Activated CD4-positive, alpha-beta T cell treated with anti-CD3 and anti-CD28 coated beads, Interleukin-2, amount 50 U/mL, for 4 hours (primary cell): ENCODE results near the gene ZFP30.
A peak's percentile ranks its signal among the peaks of the same experiment; 100 is the strongest.
"Not testable (repeated sequence)": the region's sequence is repeated elsewhere in the genome, so short reads cannot be mapped to it uniquely, and the experiment has no call there.

ENCODE experiments used
- DNase-seq, 2 experiments: peaks; one replicate each; pipeline ENCODE4 v3.0.0-alpha.2; 2020

ZFP30 gene

GRCh38 chr19:37655301-37655688, at the start of gene ZFP30:
Gene ZFP30 (minus strand): TSS chr19:37655465. CDS start chr19:37647822, 7,643 bp downstream.
- peak; percentile 71 to 76 for DNase-seq

GRCh38 chr19:37699057-37699456, 43.8 kb upstream of the ZFP30 start:
- no peak for DNase-seq

DNA sequence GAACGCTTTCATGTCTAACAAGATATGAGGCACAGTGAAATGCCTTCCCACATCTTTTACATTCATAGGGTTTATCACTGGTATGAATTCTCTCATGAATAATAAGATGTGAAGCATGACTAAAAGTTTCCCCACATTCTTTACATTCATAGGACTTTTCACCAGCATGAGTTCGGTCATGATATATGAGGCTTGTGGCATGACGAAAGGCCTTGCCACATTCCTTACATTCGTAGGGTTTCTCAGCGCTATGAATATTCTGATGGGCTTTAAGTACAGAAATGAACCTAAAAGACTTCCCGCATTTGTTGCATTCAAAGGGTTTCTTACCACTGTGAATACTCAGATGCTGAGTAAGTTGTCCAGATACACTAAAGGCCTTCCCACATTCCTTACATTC, 43.0 kb upstream of the ZFP30 start:
- no peak for DNase-seq

GRCh38 chr19:37695144-37695899, 40.1 kb upstream of the ZFP30 start:
- no peak for DNase-seq

- DNase-seq, result no peak
These were observed 37.8 kb upstream of the ZFP30 start for GRCh38 chr19:37692956-37693620.

GRCh38 chr19:37691881-37692504, 36.7 kb upstream of the ZFP30 start:
- DNase-seq, result peak; percentile 74 to 76

- DNase-seq, result no peak
These were observed 28.3 kb upstream of the ZFP30 start for GRCh38 chr19:37683520-37683919.

GRCh38 chr19:37669450-37669914, 14.2 kb upstream of the ZFP30 start:
- no peak for DNase-seq

GRCh38 chr19:37657157-37657556, 1.9 kb upstream of the ZFP30 start:
- not testable (repeated sequence) for DNase-seq

DNA sequence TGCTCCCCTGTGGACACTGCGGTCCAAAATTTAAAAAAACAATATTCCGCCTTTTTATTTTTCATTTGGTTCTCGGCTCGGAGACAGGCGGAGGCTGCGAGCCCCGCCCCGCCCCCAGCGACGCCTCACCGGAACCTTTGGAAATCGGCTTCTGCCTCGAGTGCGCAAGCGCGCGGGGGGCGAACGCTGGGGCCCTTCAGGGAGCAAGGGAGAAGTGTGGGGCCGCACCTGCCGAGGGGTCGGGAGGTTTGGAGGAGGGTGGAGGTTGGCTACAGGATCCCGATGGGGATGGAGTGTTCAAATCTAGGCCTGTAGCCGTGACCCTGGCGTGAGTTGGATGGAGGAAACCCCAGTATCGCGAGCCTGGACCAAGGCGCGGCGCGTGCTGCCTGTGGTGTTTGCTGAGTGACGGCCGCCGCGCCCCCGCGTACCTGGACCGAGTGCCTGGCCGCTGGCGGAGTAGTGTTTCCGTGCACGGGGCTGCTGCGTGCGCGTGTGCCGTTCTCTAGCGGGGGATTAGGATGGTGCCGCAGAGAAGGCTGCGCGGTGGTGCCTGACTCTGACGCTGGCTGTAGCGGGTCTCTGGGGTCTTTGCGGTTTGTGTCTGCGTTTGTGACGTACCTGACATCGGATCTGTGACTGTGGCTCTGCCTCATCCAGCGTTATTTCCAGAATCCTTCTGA, 565 bp upstream of the ZFP30 start:
- DNase-seq, result peak; percentile 77 to 81

- DNase-seq, result peak; percentile 0 to 2
These were observed 500 bp downstream of the ZFP30 start for GRCh38 chr19:37654629-37655300.

DNA sequence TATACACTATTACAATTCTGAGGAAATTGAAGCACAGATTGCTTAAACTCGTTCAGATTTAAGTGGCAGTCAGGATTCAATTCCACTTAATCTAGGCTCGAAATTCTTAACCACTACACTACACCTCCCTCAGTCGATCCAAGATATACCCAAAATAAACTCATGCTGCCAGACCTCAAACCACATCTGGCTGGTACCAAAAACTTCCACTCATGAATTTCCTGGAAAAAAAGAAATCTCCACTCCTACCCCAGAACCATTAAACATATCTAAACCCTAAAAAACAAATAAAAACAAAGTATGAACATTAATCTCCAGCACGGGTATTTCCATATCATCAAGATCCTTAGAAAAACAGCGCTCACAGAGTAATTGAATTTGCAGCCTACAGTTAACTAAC, 1.1 kb downstream of the ZFP30 start:
- DNase-seq, result no peak

GRCh38 chr19:37635076-37636056, 19.9 kb downstream of the ZFP30 start:
- DNase-seq, result no peak

DNA sequence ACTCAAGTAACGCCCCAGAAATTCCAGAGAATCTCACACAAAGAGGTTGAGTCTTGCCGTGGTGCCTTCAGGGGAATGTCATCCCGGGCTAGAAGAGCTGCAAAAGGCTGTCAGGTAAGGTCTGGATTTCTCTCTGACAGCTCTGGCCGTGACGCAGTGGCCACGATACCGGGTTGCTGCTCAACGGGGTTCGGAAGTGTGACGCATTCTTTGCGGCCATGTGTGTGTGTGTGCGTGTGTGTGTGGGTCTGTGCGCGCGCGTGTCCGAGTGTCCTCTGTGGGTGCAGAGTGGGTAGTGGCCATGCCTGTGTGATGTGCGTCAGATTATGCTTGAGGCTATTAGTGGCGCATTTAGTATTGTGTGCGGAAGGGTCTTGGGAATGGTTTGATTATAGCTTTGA, 60.3 kb downstream of the ZFP30 start:
- peak; percentile 35 to 42 for DNase-seq

GRCh38 chr19:37594304-37594981, 60.8 kb downstream of the ZFP30 start, which contains the start of the genes ZNF540 and ZNF571:
Gene ZNF540 (plus strand): TSS chr19:37594876. CDS start chr19:37598448, 3,572 bp downstream.
Gene ZNF571 (minus strand): TSS chr19:37594792. CDS start chr19:37586676, 8,116 bp downstream.
- peak; percentile 92 to 93 for DNase-seq

DNA sequence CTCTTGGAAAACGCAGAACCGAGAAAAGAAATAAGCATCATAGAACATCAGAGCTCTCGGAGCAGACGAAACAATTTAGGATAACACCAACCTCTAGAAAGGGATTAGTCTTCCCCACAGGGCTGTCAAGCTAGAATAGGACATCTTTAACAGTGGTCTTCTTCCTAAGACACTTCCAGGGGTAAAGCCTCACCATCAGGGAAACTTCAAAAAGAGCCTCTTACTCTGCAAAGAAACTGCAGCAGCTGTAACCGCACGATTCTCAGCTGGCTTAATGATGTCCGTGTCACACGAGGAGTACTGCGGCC, 61.3 kb downstream of the ZFP30 start:
- DNase-seq, result no peak

DNA sequence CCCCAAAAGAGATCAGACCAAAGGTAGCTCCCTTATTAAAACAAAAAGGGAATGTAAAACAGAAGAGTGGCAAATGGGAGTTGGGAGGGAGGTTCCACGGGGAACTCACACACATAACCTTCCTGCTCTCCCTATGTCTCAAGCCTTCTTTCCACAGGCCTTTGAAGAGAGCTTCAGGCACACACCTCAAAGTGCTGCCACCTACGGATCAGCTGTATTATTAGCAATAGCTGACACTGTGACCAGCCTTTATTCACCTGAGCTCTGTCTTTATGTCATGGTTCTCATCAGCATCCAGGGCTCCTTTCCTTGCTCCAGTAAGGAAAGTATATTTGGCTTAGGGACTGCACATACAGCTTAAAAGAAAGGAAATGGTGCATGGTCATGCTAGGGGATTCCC, 71.9 kb downstream of the ZFP30 start:
- no peak for DNase-seq

- no peak for DNase-seq
These were observed 83.1 kb downstream of the ZFP30 start for GRCh38 chr19:37572203-37572602.

- no peak for DNase-seq
These were observed 89.9 kb downstream of the ZFP30 start for GRCh38 chr19:37565370-37565669.

DNA sequence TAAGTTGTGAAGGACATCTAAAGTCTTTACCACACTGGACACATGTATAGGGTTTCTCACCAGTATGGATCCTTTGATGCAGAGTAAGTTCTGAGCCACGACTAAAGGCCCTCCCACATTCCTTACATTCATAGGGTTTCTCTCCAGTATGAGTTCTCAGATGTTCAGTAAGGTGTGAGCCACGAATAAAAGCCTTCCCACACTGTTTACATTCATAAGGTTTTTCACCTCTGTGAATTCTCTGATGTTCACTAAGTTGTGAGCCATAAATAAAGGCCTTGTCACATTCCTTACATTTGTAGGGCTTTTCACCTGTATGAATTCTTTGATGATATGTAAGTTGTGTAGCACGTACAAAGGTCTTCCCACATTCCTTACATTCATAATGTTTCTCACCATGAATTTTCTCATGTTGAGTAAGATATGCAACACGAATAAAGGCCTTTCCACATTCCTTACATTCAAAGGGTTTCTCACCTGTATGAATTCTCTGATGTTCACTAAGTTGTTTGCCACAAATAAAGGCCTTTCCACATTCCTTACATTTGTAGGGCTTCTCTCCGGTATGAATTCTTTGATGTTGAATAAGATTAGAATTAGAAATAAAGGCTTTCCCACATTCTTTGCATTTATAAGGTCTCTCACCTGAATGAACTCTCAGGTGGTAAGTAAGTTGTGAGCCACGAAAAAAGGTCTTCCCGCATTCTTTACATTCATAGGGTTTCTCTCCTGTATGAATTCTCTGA, 90.5 kb downstream of the ZFP30 start:
- DNase-seq, result no peak
